ENCODE data around the gene MRPL4. TPM values are rescaled to one million over a fixed set of nuclear protein-coding genes. Genes with fewer than 3 reads are reported as not detected.
A peak's percentile ranks its signal among the peaks of the same experiment; 100 is the strongest.
"Not testable (repeated sequence)": the region's sequence is repeated elsewhere in the genome, so short reads cannot be mapped to it uniquely, and the experiment has no call there.

MRPL4 gene
- total RNA-seq, 6 experiments from 2014 or later, result 33.7 to 109 (median 38.2) TPM

- TF ChIP-seq CTCF (IDR thresholded peaks at IDR 0.05) (no peak), POLR2A (IDR thresholded peaks at IDR 0.05) (peak; percentile 70)
- Histone ChIP-seq H3K27ac (peak within 1 kb of the TSS; percentile 46 to 85 (median 71)), H3K36me3 (no peaks in the 10 kb centered on the region), H3K4me1 (peaks cover 0 to 15% (median 5%) of the 10 kb centered on the region in 4 donors), H3K4me3 (peak within 1 kb of the TSS; percentile 65 to 81 (median 67)), H3K9me3 (no peaks in the 10 kb centered on the region), H3K27me3 (no peaks in the 10 kb centered on the region)
- peak; percentile 69 to 82 (median 78) for DNase-seq
- peak; percentile 76 to 85 (median 80) for ATAC-seq
- intact Hi-C loops (cut with DNase I), result no loop called here
- WGBS (ENCODE audit: insufficient coverage, low coverage, low lambda C conversion rate, missing lambda C conversion rate), result 0% methylated on average over 16 of the region's 73 CpGs
Observed at GRCh38 chr19:10230861-10231611, 21.0 kb upstream of the MRPL4 start, which contains the start of gene S1PR2. Gene S1PR2 (minus strand): TSS chr19:10231331. CDS start chr19:10224905, 6,426 bp downstream.

GRCh38 chr19:10231612-10232228 lies 20.3 kb upstream of the MRPL4 start:
- TF ChIP-seq CTCF (IDR thresholded peaks at IDR 0.05) (no peak), POLR2A (IDR thresholded peaks at IDR 0.05) (no peak)
- Histone ChIP-seq H3K27me3 (no peaks in the 10 kb centered on the region), H3K9me3 (no peaks in the 10 kb centered on the region), H3K27ac (peak overlapping the region; percentile 46 to 85 (median 71)), H3K4me1 (peaks cover 0 to 19% (median 5%) of the 10 kb centered on the region in 4 donors), H3K36me3 (no peaks in the 10 kb centered on the region), H3K4me3 (peak overlapping the region; percentile 65 to 81 (median 67))
- ATAC-seq (no peak), DNase-seq (no peak)
- intact Hi-C loops (cut with DNase I), result no loop called here
- 77% methylated on average over 6 of the region's 8 CpGs for WGBS (ENCODE audit: insufficient coverage, low coverage, low lambda C conversion rate, missing lambda C conversion rate)

- ATAC-seq (no peak), DNase-seq (no peak)
- intact Hi-C loops (cut with DNase I), result no loop called here
- H3K4me1 ChIP-seq, result peaks cover 0 to 40% (median 15%) of the 10 kb centered on the region in 4 donors
- WGBS (ENCODE audit: insufficient coverage, low coverage, low lambda C conversion rate, missing lambda C conversion rate), result 69% methylated on average over 1 of the region's 4 CpGs
- H3K27ac ChIP-seq, result no peak overlapping the region
- no peaks in the 10 kb centered on the region for H3K27me3 ChIP-seq
- no peak overlapping the region for H3K4me3 ChIP-seq
- H3K36me3 ChIP-seq, result no peaks in the 10 kb centered on the region
- TF ChIP-seq CTCF (IDR thresholded peaks at IDR 0.05), result no peak
- TF ChIP-seq POLR2A (IDR thresholded peaks at IDR 0.05), result no peak
- no peaks in the 10 kb centered on the region for H3K9me3 ChIP-seq
Observed at GRCh38 chr19:10233946-10234345, 18.1 kb upstream of the MRPL4 start.

GRCh38 chr19:10235003-10235402 lies 17.0 kb upstream of the MRPL4 start:
- Histone ChIP-seq H3K36me3 (no peaks in the 10 kb centered on the region), H3K4me1 (peaks cover 0 to 43% (median 16%) of the 10 kb centered on the region in 4 donors), H3K27me3 (no peaks in the 10 kb centered on the region), H3K9me3 (no peaks in the 10 kb centered on the region), H3K4me3 (no peak overlapping the region), H3K27ac (peak overlapping the region in 2 of 3 donors; percentile 81 to 90)
- intact Hi-C loops (cut with DNase I), result no loop called here
- DNase-seq (no peak), ATAC-seq (peak; percentile 1 to 36 (median 6))
- TF ChIP-seq CTCF (IDR thresholded peaks at IDR 0.05) (no peak), POLR2A (IDR thresholded peaks at IDR 0.05) (no peak)
- 41% methylated on average over 4 of the region's 4 CpGs for WGBS (ENCODE audit: insufficient coverage, low coverage, low lambda C conversion rate, missing lambda C conversion rate)

- ATAC-seq; intact Hi-C loops (cut with DNase I); H3K36me3 ChIP-seq; H3K4me3 ChIP-seq; DNase-seq; H3K27me3 ChIP-seq; H3K9me3 ChIP-seq: not testable (repeated sequence)
- peaks cover 0 to 43% (median 16%) of the 10 kb centered on the region in 4 donors for H3K4me1 ChIP-seq
- peak overlapping the region; percentile 80 to 90 (median 81) for H3K27ac ChIP-seq
- 93% methylated on average over 3 of the region's 7 CpGs for WGBS (ENCODE audit: insufficient coverage, low coverage, low lambda C conversion rate, missing lambda C conversion rate)
Observed at GRCh38 chr19:10235409-10235808, 16.6 kb upstream of the MRPL4 start.
